H9 (cell line): ENCODE measurements around the gene GAK. TPM values are rescaled to one million over a fixed set of nuclear protein-coding genes. Genes with fewer than 3 reads are reported as not detected.

Experiments
- DNase-seq: peaks from one replicate; pipeline ENCODE4 v3.0.0-alpha.2; 2017
- H2AFZ ChIP-seq: one replicate; pipeline ENCODE4 v1.6.1; 2013; ENCODE audit warnings: mild to moderate bottlenecking, low read length, control low read depth, moderate library complexity
- H2AK5ac ChIP-seq: 2 replicates; pipeline ENCODE4 v1.6.1; 2013; ENCODE audit warnings: low read length, control low read depth, mixed read lengths; ENCODE audit not compliant: insufficient read length
- H2BK120ac ChIP-seq: one replicate; pipeline ENCODE4 v1.6.1; 2013; ENCODE audit warnings: low read depth, mild to moderate bottlenecking, low read length, control low read depth, inconsistent platforms; ENCODE audit not compliant: poor library complexity, severe bottlenecking
- H2BK12ac ChIP-seq: 2 replicates; pipeline ENCODE4 v1.6.1; 2013; ENCODE audit warnings: low read length, control low read depth, mixed read lengths, low read depth; ENCODE audit not compliant: insufficient read length
- H2BK15ac ChIP-seq: 2 replicates; pipeline ENCODE4 v1.6.1; 2013; ENCODE audit warnings: low read depth, low read length, control low read depth
- H2BK20ac ChIP-seq: one replicate; pipeline ENCODE4 v1.6.1; 2013; ENCODE audit warnings: low read depth, mild to moderate bottlenecking, low read length, control low read depth, inconsistent platforms; ENCODE audit not compliant: poor library complexity, severe bottlenecking
- H2BK5ac ChIP-seq: 2 replicates; pipeline ENCODE4 v1.6.1; 2013; ENCODE audit warnings: low read length, control low read depth, mixed read lengths; ENCODE audit not compliant: insufficient read length
- H3K14ac ChIP-seq: 2 replicates; pipeline ENCODE4 v1.6.1; 2013; ENCODE audit warnings: low read length, control low read depth; ENCODE audit not compliant: insufficient read depth
- H3K18ac ChIP-seq: 2 replicates; pipeline ENCODE4 v1.6.1; 2013; ENCODE audit warnings: low read depth, mild to moderate bottlenecking, mixed read lengths, low read length, control low read depth; ENCODE audit not compliant: insufficient read length
- H3K23ac ChIP-seq: 2 replicates; pipeline ENCODE4 v1.6.1; 2013; ENCODE audit warnings: low read length, control low read depth, mixed read lengths, low read depth; ENCODE audit not compliant: insufficient read length
- H3K23me2 ChIP-seq: 2 replicates; pipeline ENCODE4 v1.6.1; 2013; ENCODE audit warnings: low read depth, mild to moderate bottlenecking, mixed read lengths, low read length, control low read depth; ENCODE audit not compliant: insufficient read length, poor library complexity, severe bottlenecking
- H3K27ac ChIP-seq: 2 replicates; pipeline ENCODE4 v1.5.1; 2013; ENCODE audit warnings: low read length, control low read depth, mixed read lengths, low read depth; ENCODE audit not compliant: insufficient read length
- H3K27me3 ChIP-seq: 2 replicates; pipeline ENCODE4 v1.6.1; 2013; ENCODE audit warnings: low read length, control low read depth, inconsistent platforms; ENCODE audit not compliant: insufficient read depth
- H3K4ac ChIP-seq: 2 replicates; pipeline ENCODE4 v1.6.1; 2013; ENCODE audit warnings: low read depth, mild to moderate bottlenecking, control low read depth, inconsistent platforms, low read length, moderate library complexity
- H3K4me1 ChIP-seq: 2 replicates; pipeline ENCODE4 v1.6.1; 2013; ENCODE audit warnings: low read length, control low read depth, inconsistent platforms; ENCODE audit not compliant: insufficient read depth
- H3K4me2 ChIP-seq: 2 replicates; pipeline ENCODE4 v1.6.1; 2013; ENCODE audit warnings: low read length, control low read depth, mixed read lengths; ENCODE audit not compliant: insufficient read length, insufficient read depth
- H3K56ac ChIP-seq: 2 replicates; pipeline ENCODE4 v1.6.1; 2013; ENCODE audit warnings: low read depth, mild to moderate bottlenecking, mixed read lengths, low read length, control low read depth; ENCODE audit not compliant: insufficient read length
- H3K79me1 ChIP-seq: 2 replicates; pipeline ENCODE4 v1.6.1; 2013; ENCODE audit warnings: low read depth, mild to moderate bottlenecking, moderate library complexity, low read length, control low read depth, inconsistent platforms; ENCODE audit not compliant: insufficient read depth, poor library complexity, severe bottlenecking
- H3K79me2 ChIP-seq: 2 replicates; pipeline ENCODE4 v1.6.1; 2013; ENCODE audit warnings: low read length, control low read depth, inconsistent platforms; ENCODE audit not compliant: insufficient read depth
- H3K9ac ChIP-seq: 2 replicates; pipeline ENCODE4 v1.6.1; 2013; ENCODE audit warnings: low read length, control low read depth, mixed read lengths; ENCODE audit not compliant: insufficient read length; ENCODE audit errors: extremely low read depth
- H3K9me3 ChIP-seq: one replicate; pipeline ENCODE4 v1.6.1; 2013; ENCODE audit warnings: low read depth, low read length, inconsistent platforms; ENCODE audit not compliant: control insufficient read depth
- H3T11ph ChIP-seq: one replicate; pipeline ENCODE4 v1.6.1; 2013; ENCODE audit warnings: mild to moderate bottlenecking, low read length, control low read depth, inconsistent platforms
- H4K20me1 ChIP-seq: one replicate; pipeline ENCODE4 v1.6.1; 2013; ENCODE audit not compliant: control insufficient read depth, insufficient read length, insufficient read depth
- H4K5ac ChIP-seq: 2 replicates; pipeline ENCODE4 v1.6.1; 2013; ENCODE audit warnings: low read depth, mild to moderate bottlenecking, mixed read lengths, low read length, control low read depth; ENCODE audit not compliant: insufficient read length
- H4K8ac ChIP-seq: replicated peaks from 2 replicates; pipeline ENCODE4 v1.6.1; 2013; ENCODE audit warnings: low read length, control low read depth, mixed read lengths, low read depth; ENCODE audit not compliant: insufficient read length
- H4K91ac ChIP-seq: 2 replicates; pipeline ENCODE4 v1.6.1; 2013; ENCODE audit warnings: low read depth, mild to moderate bottlenecking, moderate library complexity, mixed read lengths, low read length, control low read depth; ENCODE audit not compliant: insufficient read length
- H3K27ac Mint-ChIP-seq, 3 experiments: 2 replicates in 2 of 3; 3 replicates in 1 of 3; pipeline ENCODE4 v1.8.0; 2020 to 2021; ENCODE audit warnings: mixed read lengths in 3 of 3, mild to moderate bottlenecking in 1 of 3, moderate library complexity in 1 of 3
- H3K27me3 Mint-ChIP-seq: 2 replicates; pipeline ENCODE4 v1.8.0; 2021; ENCODE audit warnings: low read depth, mild to moderate bottlenecking, moderate library complexity, mixed read lengths
- H3K36me3 Mint-ChIP-seq, 3 experiments: 2 replicates in 2 of 3; 3 replicates in 1 of 3; pipeline ENCODE4 v1.8.0; 2020 to 2021; ENCODE audit warnings: low read depth in 3 of 3, mixed read lengths in 3 of 3; ENCODE audit not compliant: insufficient read depth in 1 of 3
- H3K4me1 Mint-ChIP-seq, 2 experiments: 2 replicates each; pipeline ENCODE4 v1.8.0; 2020; ENCODE audit warnings: mixed read lengths in 2 of 2
- H3K4me3 Mint-ChIP-seq, 2 experiments: 2 replicates in 1 of 2; 3 replicates in 1 of 2; pipeline ENCODE4 v1.8.0; 2020 to 2021; ENCODE audit warnings: mild to moderate bottlenecking in 2 of 2, mixed read lengths in 2 of 2, moderate library complexity in 1 of 2
- H3K9me3 Mint-ChIP-seq, 2 experiments: 2 replicates in 1 of 2; 3 replicates in 1 of 2; pipeline ENCODE4 v1.8.0; 2020; ENCODE audit warnings: mild to moderate bottlenecking in 2 of 2, mixed read lengths in 2 of 2, moderate library complexity in 1 of 2
- WGBS: extraction: QIAGEN DNeasy Blood & Tissue Kit; methylation state at CpG from one replicate; pipeline ENCODE4 v1.1.7; 2013; ENCODE audit warnings: missing lambda C conversion rate, low lambda C conversion rate, mixed read lengths; ENCODE audit not compliant: insufficient read length; ENCODE audit errors: extremely low coverage; 5-methylcytosine and 5-hydroxymethylcytosine counted together
- total RNA-seq: library from RNA; stranded (reverse); gene quantifications from 2 replicates; pipeline ENCODE4 v1.2.1, GENCODE V29; 2021
- TF ChIP-seq, protein P1 (sequence below): fragments of 200-600 bp; sonication (generic); conservative IDR thresholded peaks from 3 replicates; pipeline ENCODE4 v1.8.0; 2021; ENCODE audit warnings: antibody characterized with exemption, mild to moderate bottlenecking

Gene GAK
- total RNA-seq, 1 experiment from 2014 or later: 80.7 TPM

- Histone ChIP-seq H2AFZ (no peak overlapping the region), H3K56ac (no peak overlapping the region), H3K27ac (no peak overlapping the region), H4K91ac (no peak overlapping the region), H2BK20ac (no peak overlapping the region), H3K4me2 (no peak overlapping the region), H3K18ac (no peak overlapping the region), H2BK12ac (no peak overlapping the region), H3K23me2 (no peaks in the 10 kb centered on the region), H4K5ac (no peak overlapping the region), H2AK5ac (no peak overlapping the region), H4K8ac (no peak overlapping the region), H3K79me2 (no peaks in the 10 kb centered on the region), H2BK5ac (no peak overlapping the region), H3K9ac (no peak overlapping the region), H3K4ac (no peak overlapping the region), H2BK15ac (no peak overlapping the region), H3K27me3 (no peaks in the 10 kb centered on the region), H3T11ph (no peak overlapping the region), H3K9me3 (no peaks in the 10 kb centered on the region), H3K79me1 (no peaks in the 10 kb centered on the region), H4K20me1 (no peaks in the 10 kb centered on the region), H3K4me1 (no peaks in the 10 kb centered on the region), H3K23ac (no peak overlapping the region), H3K14ac (no peak overlapping the region; the same call in 1 of the 2 replicates), H2BK120ac (no peak overlapping the region)
- Mint-ChIP-seq H3K4me1 (no peaks in the 10 kb centered on the region), H3K9me3 (no peaks in the 10 kb centered on the region), H3K4me3 (no peak overlapping the region), H3K36me3 (peaks cover 0 to 62% (median 55%) of the 10 kb centered on the region in 3 experiments; a peak in 6 of 7 replicates), H3K27ac (0 out of 7 replicates have a peak overlapping the region, but pooled peaks of 1 of the 3 experiments have one; percentile 3), H3K27me3 (no peaks in the 10 kb centered on the region)
- TF ChIP-seq, protein P1, sequence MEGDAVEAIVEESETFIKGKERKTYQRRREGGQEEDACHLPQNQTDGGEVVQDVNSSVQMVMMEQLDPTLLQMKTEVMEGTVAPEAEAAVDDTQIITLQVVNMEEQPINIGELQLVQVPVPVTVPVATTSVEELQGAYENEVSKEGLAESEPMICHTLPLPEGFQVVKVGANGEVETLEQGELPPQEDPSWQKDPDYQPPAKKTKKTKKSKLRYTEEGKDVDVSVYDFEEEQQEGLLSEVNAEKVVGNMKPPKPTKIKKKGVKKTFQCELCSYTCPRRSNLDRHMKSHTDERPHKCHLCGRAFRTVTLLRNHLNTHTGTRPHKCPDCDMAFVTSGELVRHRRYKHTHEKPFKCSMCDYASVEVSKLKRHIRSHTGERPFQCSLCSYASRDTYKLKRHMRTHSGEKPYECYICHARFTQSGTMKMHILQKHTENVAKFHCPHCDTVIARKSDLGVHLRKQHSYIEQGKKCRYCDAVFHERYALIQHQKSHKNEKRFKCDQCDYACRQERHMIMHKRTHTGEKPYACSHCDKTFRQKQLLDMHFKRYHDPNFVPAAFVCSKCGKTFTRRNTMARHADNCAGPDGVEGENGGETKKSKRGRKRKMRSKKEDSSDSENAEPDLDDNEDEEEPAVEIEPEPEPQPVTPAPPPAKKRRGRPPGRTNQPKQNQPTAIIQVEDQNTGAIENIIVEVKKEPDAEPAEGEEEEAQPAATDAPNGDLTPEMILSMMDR: peak; percentile 75
- peak; percentile 60 for DNase-seq
- no CpG with 5 or more reads among the region's 24 CpGs for WGBS
These were observed 55.3 kb downstream of the GAK start for GRCh38 chr4:876780-877179.
